ENCODE data around the gene RNASEH1. TPM values are rescaled to one million over a fixed set of nuclear protein-coding genes. Genes with fewer than 3 reads are reported as not detected.

RNASEH1 gene
- total RNA-seq, 1 donor from 2014 or later, result 25.5 TPM

- H3K27ac Mint-ChIP-seq (ENCODE audit: unreplicated experiment), result peak overlapping the region; percentile 99
- peaks cover 10% of the 10 kb centered on the region for H3K36me3 Mint-ChIP-seq (ENCODE audit: unreplicated experiment)
- H3K4me1 Mint-ChIP-seq (ENCODE audit: unreplicated experiment), result peaks cover 23% of the 10 kb centered on the region
- no peaks in the 10 kb centered on the region for H3K9me3 Mint-ChIP-seq (ENCODE audit: unreplicated experiment)
- DNase-seq (ENCODE audit: extremely low spot score, unreplicated experiment), result no peak
- TF ChIP-seq, protein P1, sequence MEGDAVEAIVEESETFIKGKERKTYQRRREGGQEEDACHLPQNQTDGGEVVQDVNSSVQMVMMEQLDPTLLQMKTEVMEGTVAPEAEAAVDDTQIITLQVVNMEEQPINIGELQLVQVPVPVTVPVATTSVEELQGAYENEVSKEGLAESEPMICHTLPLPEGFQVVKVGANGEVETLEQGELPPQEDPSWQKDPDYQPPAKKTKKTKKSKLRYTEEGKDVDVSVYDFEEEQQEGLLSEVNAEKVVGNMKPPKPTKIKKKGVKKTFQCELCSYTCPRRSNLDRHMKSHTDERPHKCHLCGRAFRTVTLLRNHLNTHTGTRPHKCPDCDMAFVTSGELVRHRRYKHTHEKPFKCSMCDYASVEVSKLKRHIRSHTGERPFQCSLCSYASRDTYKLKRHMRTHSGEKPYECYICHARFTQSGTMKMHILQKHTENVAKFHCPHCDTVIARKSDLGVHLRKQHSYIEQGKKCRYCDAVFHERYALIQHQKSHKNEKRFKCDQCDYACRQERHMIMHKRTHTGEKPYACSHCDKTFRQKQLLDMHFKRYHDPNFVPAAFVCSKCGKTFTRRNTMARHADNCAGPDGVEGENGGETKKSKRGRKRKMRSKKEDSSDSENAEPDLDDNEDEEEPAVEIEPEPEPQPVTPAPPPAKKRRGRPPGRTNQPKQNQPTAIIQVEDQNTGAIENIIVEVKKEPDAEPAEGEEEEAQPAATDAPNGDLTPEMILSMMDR (IDR thresholded peaks at IDR 0.05), result no peak
- peak overlapping the region; percentile 78 for H3K4me3 Mint-ChIP-seq (ENCODE audit: unreplicated experiment)
- H3K27me3 Mint-ChIP-seq (ENCODE audit: unreplicated experiment), result no peaks in the 10 kb centered on the region
These were observed 22.7 kb downstream of the RNASEH1 start for GRCh38 chr2:3535467-3535793.

- peaks cover 23% of the 10 kb centered on the region for H3K4me1 Mint-ChIP-seq (ENCODE audit: unreplicated experiment)
- peak overlapping the region; percentile 99 for H3K27ac Mint-ChIP-seq (ENCODE audit: unreplicated experiment)
- TF ChIP-seq, protein P1 (IDR thresholded peaks at IDR 0.05), result no peak
- no peak for DNase-seq (ENCODE audit: extremely low spot score, unreplicated experiment)
- H3K9me3 Mint-ChIP-seq (ENCODE audit: unreplicated experiment), result no peaks in the 10 kb centered on the region
- H3K27me3 Mint-ChIP-seq (ENCODE audit: unreplicated experiment), result no peaks in the 10 kb centered on the region
- H3K4me3 Mint-ChIP-seq (ENCODE audit: unreplicated experiment), result peak overlapping the region; percentile 6
- peaks cover 5% of the 10 kb centered on the region for H3K36me3 Mint-ChIP-seq (ENCODE audit: unreplicated experiment)
These were observed 23.8 kb downstream of the RNASEH1 start for GRCh38 chr2:3534251-3534814.

GRCh38 chr2:3533836-3534235 lies 24.3 kb downstream of the RNASEH1 start:
- no peaks in the 10 kb centered on the region for H3K27me3 Mint-ChIP-seq (ENCODE audit: unreplicated experiment)
- no peak overlapping the region for H3K4me3 Mint-ChIP-seq (ENCODE audit: unreplicated experiment)

GRCh38 chr2:3532941-3533340 lies 25.2 kb downstream of the RNASEH1 start:
- Mint-ChIP-seq H3K27ac (ENCODE audit: unreplicated experiment) (no peak overlapping the region), H3K27me3 (ENCODE audit: unreplicated experiment) (no peaks in the 10 kb centered on the region), H3K9me3 (ENCODE audit: unreplicated experiment) (no peaks in the 10 kb centered on the region), H3K36me3 (ENCODE audit: unreplicated experiment) (peaks cover 2% of the 10 kb centered on the region), H3K4me1 (ENCODE audit: unreplicated experiment) (peaks cover 23% of the 10 kb centered on the region), H3K4me3 (ENCODE audit: unreplicated experiment) (no peak overlapping the region)
- DNase-seq (ENCODE audit: extremely low spot score, unreplicated experiment), result no peak
- TF ChIP-seq, protein P1 (IDR thresholded peaks at IDR 0.05), result no peak

More at GRCh38 chr2:3533836-3534235, 24.3 kb downstream of the RNASEH1 start:
- Mint-ChIP-seq H3K27ac (ENCODE audit: unreplicated experiment) (no peak overlapping the region), H3K4me1 (ENCODE audit: unreplicated experiment) (peaks cover 23% of the 10 kb centered on the region), H3K36me3 (ENCODE audit: unreplicated experiment) (peaks cover 2% of the 10 kb centered on the region), H3K9me3 (ENCODE audit: unreplicated experiment) (no peaks in the 10 kb centered on the region)
- no peak for DNase-seq (ENCODE audit: extremely low spot score, unreplicated experiment)
- TF ChIP-seq, protein P1 (IDR thresholded peaks at IDR 0.05), result no peak

DNA sequence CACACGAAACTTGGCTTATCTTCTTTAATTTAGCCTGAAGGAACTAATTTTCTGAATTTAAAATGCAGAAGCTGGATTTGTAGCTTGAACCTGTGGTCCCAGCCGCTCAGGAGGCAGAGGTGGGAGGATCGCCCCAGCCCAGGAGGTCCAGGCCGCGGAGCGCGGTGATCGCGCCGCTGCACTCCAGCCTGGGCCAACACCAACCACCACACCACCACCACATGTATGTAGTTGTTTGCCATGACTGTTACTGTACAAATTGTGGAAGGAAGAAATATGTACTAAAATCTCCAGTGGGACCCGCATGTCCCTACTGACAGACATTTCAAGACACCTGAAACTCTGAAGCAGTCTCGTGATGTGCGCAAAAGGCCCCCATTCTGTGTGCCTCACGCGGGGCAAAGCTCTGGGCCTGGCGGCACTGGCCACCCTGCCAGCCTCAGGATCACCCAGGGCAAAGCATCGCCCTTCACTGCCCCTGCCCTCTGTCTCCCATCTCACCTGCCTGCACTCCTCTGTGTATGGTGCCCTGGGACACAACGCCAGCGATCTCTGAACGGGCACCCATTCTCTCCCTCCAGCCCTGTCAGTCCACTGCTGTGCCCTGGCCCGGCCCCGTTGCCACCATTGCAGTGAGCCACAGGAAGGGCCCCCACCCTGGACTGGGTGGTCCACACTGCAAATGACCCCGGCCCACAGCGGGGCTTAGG lies 28.7 kb downstream of the RNASEH1 start:
- Mint-ChIP-seq H3K9me3 (ENCODE audit: unreplicated experiment) (no peaks in the 10 kb centered on the region), H3K4me3 (ENCODE audit: unreplicated experiment) (no peak overlapping the region)

More for the DNA sequence above, 28.7 kb downstream of the RNASEH1 start:
- peaks cover 2% of the 10 kb centered on the region for H3K36me3 Mint-ChIP-seq (ENCODE audit: unreplicated experiment)
- TF ChIP-seq, protein P1 (IDR thresholded peaks at IDR 0.05), result no peak
- peak; percentile 80 for DNase-seq (ENCODE audit: extremely low spot score, unreplicated experiment)
- H3K4me1 Mint-ChIP-seq (ENCODE audit: unreplicated experiment), result peaks cover 5% of the 10 kb centered on the region
- no peak overlapping the region for H3K27ac Mint-ChIP-seq (ENCODE audit: unreplicated experiment)
- no peaks in the 10 kb centered on the region for H3K27me3 Mint-ChIP-seq (ENCODE audit: unreplicated experiment)
